KOPT-K1 (cell line): ENCODE data around the gene MAFF.
"Not testable (repeated sequence)": the region's sequence is repeated elsewhere in the genome, so short reads cannot be mapped to it uniquely, and the experiment has no call there.

Experiments
- H3K27ac ChIP-seq: fragments of 200-600 bp; sonication (generic); 2 replicates; pipeline ENCODE4 v1.5.1; 2016; ENCODE audit warnings: antibody characterized with exemption, mild to moderate bottlenecking, low read depth, low read length; ENCODE audit not compliant: poor library complexity, severe bottlenecking
- H3K36me3 ChIP-seq: fragments of 200-600 bp; sonication (generic); 2 replicates; pipeline ENCODE4 v1.5.1; 2017; ENCODE audit warnings: antibody characterized with exemption, mild to moderate bottlenecking, low read length, moderate library complexity; ENCODE audit not compliant: insufficient read depth
- H3K9me3 ChIP-seq: fragments of 200-600 bp; sonication (generic); 2 replicates; pipeline ENCODE4 v1.5.1; 2017; ENCODE audit warnings: antibody characterized with exemption, low read length, mild to moderate bottlenecking; ENCODE audit not compliant: insufficient read depth, poor library complexity, severe bottlenecking

The MAFF gene

GRCh38 chr22:38173641-38173906 lies 28.2 kb upstream of the MAFF start:
- H3K9me3 ChIP-seq = no peaks in the 10 kb centered on the region
- no peak overlapping the region for H3K27ac ChIP-seq
- H3K36me3 ChIP-seq = peaks cover 11% of the 10 kb centered on the region; the same call in 1 of the 2 replicates

- peaks cover under 1% of the 10 kb centered on the region; the same call in 1 of the 2 replicates for H3K36me3 ChIP-seq
- no peaks in the 10 kb centered on the region for H3K9me3 ChIP-seq
- H3K27ac ChIP-seq = no peak overlapping the region
Observed at GRCh38 chr22:38174626-38175025, 27.2 kb upstream of the MAFF start.

GRCh38 chr22:38175206-38176118 lies 26.3 kb upstream of the MAFF start:
- Histone ChIP-seq H3K27ac (no peak overlapping the region), H3K9me3 (no peaks in the 10 kb centered on the region)

GRCh38 chr22:38176170-38176741 lies 25.5 kb upstream of the MAFF start:
- Histone ChIP-seq H3K27ac (no peak overlapping the region), H3K36me3 (no peaks in the 10 kb centered on the region), H3K9me3 (no peaks in the 10 kb centered on the region)

More at GRCh38 chr22:38175206-38176118, 26.3 kb upstream of the MAFF start:
- H3K36me3 ChIP-seq = no peaks in the 10 kb centered on the region

GRCh38 chr22:38177044-38177443 lies 24.8 kb upstream of the MAFF start:
- no peaks in the 10 kb centered on the region for H3K36me3 ChIP-seq
- H3K9me3 ChIP-seq = no peaks in the 10 kb centered on the region
- no peak overlapping the region for H3K27ac ChIP-seq

- H3K27ac ChIP-seq, H3K9me3 ChIP-seq, H3K36me3 ChIP-seq: not testable (repeated sequence)
Observed at GRCh38 chr22:38177571-38177925, 24.2 kb upstream of the MAFF start.

GRCh38 chr22:38177926-38178604 lies 23.7 kb upstream of the MAFF start:
- Histone ChIP-seq H3K27ac (no peak overlapping the region), H3K36me3 (no peaks in the 10 kb centered on the region)

GRCh38 chr22:38178605-38178937 lies 23.2 kb upstream of the MAFF start:
- H3K27ac ChIP-seq, H3K9me3 ChIP-seq, H3K36me3 ChIP-seq: not testable (repeated sequence)

More at GRCh38 chr22:38177926-38178604, 23.7 kb upstream of the MAFF start:
- H3K9me3 ChIP-seq = no peaks in the 10 kb centered on the region

GRCh38 chr22:38180841-38181452 lies 20.8 kb upstream of the MAFF start:
- H3K9me3 ChIP-seq = no peaks in the 10 kb centered on the region
- peak overlapping the region; percentile 88 for H3K27ac ChIP-seq
- no peaks in the 10 kb centered on the region for H3K36me3 ChIP-seq

- Histone ChIP-seq H3K36me3 (no peaks in the 10 kb centered on the region), H3K9me3 (no peaks in the 10 kb centered on the region), H3K27ac (peak within 1 kb of the TSS; percentile 88)
Observed at GRCh38 chr22:38181453-38182200, 20.2 kb upstream of the MAFF start, which contains the start of gene PLA2G6. Gene PLA2G6 (minus strand): TSS chr22:38181830. CDS start chr22:38169426, 12,404 bp downstream.

- Histone ChIP-seq H3K9me3 (no peaks in the 10 kb centered on the region), H3K27ac (no peak overlapping the region), H3K36me3 (no peaks in the 10 kb centered on the region)
Observed at GRCh38 chr22:38184788-38185187, 17.0 kb upstream of the MAFF start.

- Histone ChIP-seq H3K27ac (no peak overlapping the region), H3K9me3 (no peaks in the 10 kb centered on the region), H3K36me3 (no peaks in the 10 kb centered on the region)
Observed at GRCh38 chr22:38186429-38186828, 15.4 kb upstream of the MAFF start.

- Histone ChIP-seq H3K9me3 (no peaks in the 10 kb centered on the region), H3K27ac (no peak overlapping the region), H3K36me3 (no peaks in the 10 kb centered on the region)
Observed at GRCh38 chr22:38187413-38188212, 14.2 kb upstream of the MAFF start.

- no peak overlapping the region for H3K27ac ChIP-seq
- H3K36me3 ChIP-seq = no peaks in the 10 kb centered on the region
- H3K9me3 ChIP-seq = no peaks in the 10 kb centered on the region
Observed at GRCh38 chr22:38189104-38189503, 12.7 kb upstream of the MAFF start.
